Measurements from ENCODE around the gene CAPNS1. TPM values are rescaled to one million over a fixed set of nuclear protein-coding genes. Genes with fewer than 3 reads are reported as not detected.

Gene CAPNS1
- total and polyA plus RNA-seq, 2 of the 13 experiments (the other 11 are each of a cell fraction or from before 2014, with no cell fraction given), result 322 to 526 TPM

- no peak for TF ChIP-seq ZBTB46 (CRISPR knock-in tag; IDR thresholded peaks at IDR 0.05; ENCODE audit: borderline replicate concordance)
- TF ChIP-seq GTF3A (CRISPR knock-in tag; conservative IDR thresholded peaks at IDR 0.05), result no peak
- TF ChIP-seq USF2 (IDR thresholded peaks at IDR 0.05; ENCODE audit: low read depth, low read length), result no peak
- TF ChIP-seq USF2 (CRISPR knock-in tag; IDR thresholded peaks at IDR 0.05; ENCODE audit: borderline replicate concordance), result no peak
- TF ChIP-seq ZNF160 (CRISPR knock-in tag; IDR thresholded peaks at IDR 0.05), result no peak
- TF ChIP-seq ZFP36 (IDR thresholded peaks at IDR 0.05; ENCODE audit: borderline replicate concordance, low read depth, low read length, partially characterized antibody), result no peak
Observed at GRCh38 chr19:36097036-36097435, 42.8 kb upstream of the CAPNS1 start (continued).

- no peaks in the 10 kb centered on the region for H4K20me1 ChIP-seq (ENCODE audit: insufficient read depth, low read length)
- no peak overlapping the region for H3K9ac ChIP-seq (ENCODE audit: insufficient read depth, low read depth, low read length)
- DNase-seq (ENCODE audit: low spot score) (no peak), ATAC-seq (no peak), FAIRE-seq (no peak)
- no TSS peak for BruUV-seq (replicated peaks)
- ChIA-PET POLR2A (interaction anchor here (0.7 kb wide), 1 partner anchor 38 kb away, joined by 3 read pairs; no protein-coding TSS in a partner anchor), CTCF (ENCODE audit: low intra/inter-chr PET ratio, low total read pairs) (no interaction called here)
- H3K9me3 ChIP-seq (ENCODE audit: low read length), result no peaks in the 10 kb centered on the region
- no peak overlapping the region for H2AFZ ChIP-seq (ENCODE audit: low read length)
- intact Hi-C loops (cut with micrococcal nuclease; ENCODE audit: unreplicated experiment), result no loop called here
- no peaks in the 10 kb centered on the region for H3K27me3 ChIP-seq (ENCODE audit: control insufficient read depth in 1 of 2, insufficient read depth in 2 of 2, low read length in 2 of 2)
- 86% methylated on average over 10 of the region's 19 CpGs for WGBS (ENCODE audit: low lambda C conversion rate)
- in situ Hi-C loops (cut with HindIII; ENCODE audit: extremely low pct_ligation_motif_present, low pct_unique_long_range_greater_than_20kb), result no loop called here
- H3K4me2 ChIP-seq (ENCODE audit: low read depth, low read length), result no peak overlapping the region
- no peak for TF ChIP-seq ZFP82 (CRISPR knock-in tag; IDR thresholded peaks at IDR 0.05; ENCODE audit: borderline replicate concordance)
- no peak for TF ChIP-seq ZNF766 (CRISPR knock-in tag; IDR thresholded peaks at IDR 0.05; ENCODE audit: borderline replicate concordance)
- H3K4me1 ChIP-seq (ENCODE audit: insufficient read depth, low read length), result no peaks in the 10 kb centered on the region
- no peak overlapping the region for H3K4me3 ChIP-seq (replicated peaks in 1 of 3; ENCODE audit: insufficient read depth in 1 of 3, low read depth in 2 of 3, low read length in 3 of 3)
- no peaks in the 10 kb centered on the region for H3K79me2 ChIP-seq (ENCODE audit: insufficient read depth, low read length)
- peaks cover 21 to 48% of the 10 kb centered on the region in 2 experiments; a peak in 4 of 5 replicates for H3K36me3 ChIP-seq (replicated peaks in 1 of 2; ENCODE audit: control insufficient read depth in 1 of 2, insufficient read depth in 2 of 2, low read length in 2 of 2)
- no peak overlapping the region for H3K27ac ChIP-seq (ENCODE audit: extremely low read length, insufficient read depth, low read length)
Observed at GRCh38 chr19:36099166-36099785, 40.6 kb upstream of the CAPNS1 start.

Data from HepG2 (cell line).